H9 (cell line): ENCODE data around the gene MUCL3. TPM values are rescaled to one million over a fixed set of nuclear protein-coding genes. Genes with fewer than 3 reads are reported as not detected.

ENCODE experiments used
- DNase-seq: peaks from one replicate; pipeline ENCODE4 v3.0.0-alpha.2; 2017
- H2AFZ ChIP-seq: one replicate; pipeline ENCODE4 v1.6.1; 2013; ENCODE audit warnings: mild to moderate bottlenecking, low read length, control low read depth, moderate library complexity
- H2AK5ac ChIP-seq: 2 replicates; pipeline ENCODE4 v1.6.1; 2013; ENCODE audit warnings: low read length, control low read depth, mixed read lengths; ENCODE audit not compliant: insufficient read length
- H2BK120ac ChIP-seq: one replicate; pipeline ENCODE4 v1.6.1; 2013; ENCODE audit warnings: low read depth, mild to moderate bottlenecking, low read length, control low read depth, inconsistent platforms; ENCODE audit not compliant: poor library complexity, severe bottlenecking
- H2BK12ac ChIP-seq: 2 replicates; pipeline ENCODE4 v1.6.1; 2013; ENCODE audit warnings: low read length, control low read depth, mixed read lengths, low read depth; ENCODE audit not compliant: insufficient read length
- H2BK15ac ChIP-seq: 2 replicates; pipeline ENCODE4 v1.6.1; 2013; ENCODE audit warnings: low read depth, low read length, control low read depth
- H2BK20ac ChIP-seq: one replicate; pipeline ENCODE4 v1.6.1; 2013; ENCODE audit warnings: low read depth, mild to moderate bottlenecking, low read length, control low read depth, inconsistent platforms; ENCODE audit not compliant: poor library complexity, severe bottlenecking
- H2BK5ac ChIP-seq: 2 replicates; pipeline ENCODE4 v1.6.1; 2013; ENCODE audit warnings: low read length, control low read depth, mixed read lengths; ENCODE audit not compliant: insufficient read length
- H3K14ac ChIP-seq: 2 replicates; pipeline ENCODE4 v1.6.1; 2013; ENCODE audit warnings: low read length, control low read depth; ENCODE audit not compliant: insufficient read depth
- H3K18ac ChIP-seq: 2 replicates; pipeline ENCODE4 v1.6.1; 2013; ENCODE audit warnings: low read depth, mild to moderate bottlenecking, mixed read lengths, low read length, control low read depth; ENCODE audit not compliant: insufficient read length
- H3K23ac ChIP-seq: 2 replicates; pipeline ENCODE4 v1.6.1; 2013; ENCODE audit warnings: low read length, control low read depth, mixed read lengths, low read depth; ENCODE audit not compliant: insufficient read length
- H3K23me2 ChIP-seq: 2 replicates; pipeline ENCODE4 v1.6.1; 2013; ENCODE audit warnings: low read depth, mild to moderate bottlenecking, mixed read lengths, low read length, control low read depth; ENCODE audit not compliant: insufficient read length, poor library complexity, severe bottlenecking
- H3K27ac ChIP-seq: 2 replicates; pipeline ENCODE4 v1.5.1; 2013; ENCODE audit warnings: low read length, control low read depth, mixed read lengths, low read depth; ENCODE audit not compliant: insufficient read length
- H3K27me3 ChIP-seq: 2 replicates; pipeline ENCODE4 v1.6.1; 2013; ENCODE audit warnings: low read length, control low read depth, inconsistent platforms; ENCODE audit not compliant: insufficient read depth
- H3K4ac ChIP-seq: 2 replicates; pipeline ENCODE4 v1.6.1; 2013; ENCODE audit warnings: low read depth, mild to moderate bottlenecking, control low read depth, inconsistent platforms, low read length, moderate library complexity
- H3K4me1 ChIP-seq: 2 replicates; pipeline ENCODE4 v1.6.1; 2013; ENCODE audit warnings: low read length, control low read depth, inconsistent platforms; ENCODE audit not compliant: insufficient read depth
- H3K4me2 ChIP-seq: 2 replicates; pipeline ENCODE4 v1.6.1; 2013; ENCODE audit warnings: low read length, control low read depth, mixed read lengths; ENCODE audit not compliant: insufficient read length, insufficient read depth
- H3K56ac ChIP-seq: 2 replicates; pipeline ENCODE4 v1.6.1; 2013; ENCODE audit warnings: low read depth, mild to moderate bottlenecking, mixed read lengths, low read length, control low read depth; ENCODE audit not compliant: insufficient read length
- H3K79me1 ChIP-seq: 2 replicates; pipeline ENCODE4 v1.6.1; 2013; ENCODE audit warnings: low read depth, mild to moderate bottlenecking, moderate library complexity, low read length, control low read depth, inconsistent platforms; ENCODE audit not compliant: insufficient read depth, poor library complexity, severe bottlenecking
- H3K79me2 ChIP-seq: 2 replicates; pipeline ENCODE4 v1.6.1; 2013; ENCODE audit warnings: low read length, control low read depth, inconsistent platforms; ENCODE audit not compliant: insufficient read depth
- H3K9ac ChIP-seq: 2 replicates; pipeline ENCODE4 v1.6.1; 2013; ENCODE audit warnings: low read length, control low read depth, mixed read lengths; ENCODE audit not compliant: insufficient read length; ENCODE audit errors: extremely low read depth
- H3K9me3 ChIP-seq: one replicate; pipeline ENCODE4 v1.6.1; 2013; ENCODE audit warnings: low read depth, low read length, inconsistent platforms; ENCODE audit not compliant: control insufficient read depth
- H3T11ph ChIP-seq: one replicate; pipeline ENCODE4 v1.6.1; 2013; ENCODE audit warnings: mild to moderate bottlenecking, low read length, control low read depth, inconsistent platforms
- H4K20me1 ChIP-seq: one replicate; pipeline ENCODE4 v1.6.1; 2013; ENCODE audit not compliant: control insufficient read depth, insufficient read length, insufficient read depth
- H4K5ac ChIP-seq: 2 replicates; pipeline ENCODE4 v1.6.1; 2013; ENCODE audit warnings: low read depth, mild to moderate bottlenecking, mixed read lengths, low read length, control low read depth; ENCODE audit not compliant: insufficient read length
- H4K8ac ChIP-seq: replicated peaks from 2 replicates; pipeline ENCODE4 v1.6.1; 2013; ENCODE audit warnings: low read length, control low read depth, mixed read lengths, low read depth; ENCODE audit not compliant: insufficient read length
- H4K91ac ChIP-seq: 2 replicates; pipeline ENCODE4 v1.6.1; 2013; ENCODE audit warnings: low read depth, mild to moderate bottlenecking, moderate library complexity, mixed read lengths, low read length, control low read depth; ENCODE audit not compliant: insufficient read length
- H3K27ac Mint-ChIP-seq, 3 experiments: 2 replicates in 2 of 3; 3 replicates in 1 of 3; pipeline ENCODE4 v1.8.0; 2020 to 2021; ENCODE audit warnings: mixed read lengths in 3 of 3, mild to moderate bottlenecking in 1 of 3, moderate library complexity in 1 of 3
- H3K27me3 Mint-ChIP-seq: 2 replicates; pipeline ENCODE4 v1.8.0; 2021; ENCODE audit warnings: low read depth, mild to moderate bottlenecking, moderate library complexity, mixed read lengths
- H3K36me3 Mint-ChIP-seq, 3 experiments: 2 replicates in 2 of 3; 3 replicates in 1 of 3; pipeline ENCODE4 v1.8.0; 2020 to 2021; ENCODE audit warnings: low read depth in 3 of 3, mixed read lengths in 3 of 3; ENCODE audit not compliant: insufficient read depth in 1 of 3
- H3K4me1 Mint-ChIP-seq, 2 experiments: 2 replicates each; pipeline ENCODE4 v1.8.0; 2020; ENCODE audit warnings: mixed read lengths in 2 of 2
- H3K4me3 Mint-ChIP-seq, 2 experiments: 2 replicates in 1 of 2; 3 replicates in 1 of 2; pipeline ENCODE4 v1.8.0; 2020 to 2021; ENCODE audit warnings: mild to moderate bottlenecking in 2 of 2, mixed read lengths in 2 of 2, moderate library complexity in 1 of 2
- H3K9me3 Mint-ChIP-seq, 2 experiments: 2 replicates in 1 of 2; 3 replicates in 1 of 2; pipeline ENCODE4 v1.8.0; 2020; ENCODE audit warnings: mild to moderate bottlenecking in 2 of 2, mixed read lengths in 2 of 2, moderate library complexity in 1 of 2
- WGBS: extraction: QIAGEN DNeasy Blood & Tissue Kit; methylation state at CpG from one replicate; pipeline ENCODE4 v1.1.7; 2013; ENCODE audit warnings: missing lambda C conversion rate, low lambda C conversion rate, mixed read lengths; ENCODE audit not compliant: insufficient read length; ENCODE audit errors: extremely low coverage; 5-methylcytosine and 5-hydroxymethylcytosine counted together
- total RNA-seq: library from RNA; stranded (reverse); gene quantifications from 2 replicates; pipeline ENCODE4 v1.2.1, GENCODE V29; 2021
- TF ChIP-seq, protein P1 (sequence below): fragments of 200-600 bp; sonication (generic); conservative IDR thresholded peaks from 3 replicates; pipeline ENCODE4 v1.8.0; 2021; ENCODE audit warnings: antibody characterized with exemption, mild to moderate bottlenecking

The MUCL3 gene
- total RNA-seq, 1 experiment from 2014 or later, result 0.15 TPM

DNA sequence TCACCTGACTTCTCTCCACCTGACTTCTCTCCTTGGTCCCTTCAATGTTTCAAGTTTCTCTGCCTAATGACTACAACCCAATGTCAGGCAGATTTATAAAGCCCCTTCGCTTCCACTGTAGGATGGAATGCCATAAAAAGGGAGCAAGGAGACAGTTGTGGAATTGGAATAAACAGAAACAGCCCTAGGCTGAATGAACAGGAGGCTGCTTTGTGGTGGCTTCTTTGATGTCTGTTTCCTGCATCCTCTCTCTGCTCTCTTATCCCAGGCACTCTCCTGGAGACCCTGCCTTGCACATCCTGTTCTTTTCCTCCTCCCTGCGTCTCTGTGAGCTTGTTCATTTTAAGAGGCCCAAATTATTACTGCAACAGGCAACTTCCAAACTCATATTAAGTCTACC is 16.9 kb downstream of the MUCL3 start:
- Histone ChIP-seq H4K91ac (no peak overlapping the region), H2BK12ac (no peak overlapping the region), H3K4ac (no peak overlapping the region), H2AK5ac (no peak overlapping the region), H4K20me1 (no peaks in the 10 kb centered on the region), H4K5ac (no peak overlapping the region), H3K79me1 (no peaks in the 10 kb centered on the region), H2BK20ac (no peak overlapping the region), H3K9me3 (no peaks in the 10 kb centered on the region), H2AFZ (no peak overlapping the region), H3K14ac (no peak overlapping the region), H3K18ac (no peak overlapping the region), H3K23me2 (peaks cover 5% of the 10 kb centered on the region), H3K56ac (no peak overlapping the region), H3T11ph (no peak overlapping the region), H3K4me1 (no peaks in the 10 kb centered on the region), H3K4me2 (no peak overlapping the region), H2BK15ac (no peak overlapping the region), H3K79me2 (no peaks in the 10 kb centered on the region), H3K9ac (no peak overlapping the region), H3K23ac (no peak overlapping the region), H2BK120ac (no peak overlapping the region), H3K27ac (no peak overlapping the region), H4K8ac (no peak overlapping the region), H3K27me3 (no peaks in the 10 kb centered on the region; the same call in 1 of the 2 replicates), H2BK5ac (no peak overlapping the region)
- no peak overlapping the region for H3K27ac Mint-ChIP-seq
- no peaks in the 10 kb centered on the region; a peak in 1 of 5 replicates for H3K9me3 Mint-ChIP-seq
- no peak overlapping the region for H3K4me3 Mint-ChIP-seq
- DNase-seq, result no peak
- peaks cover 18 to 26% of the 10 kb centered on the region in 2 experiments for H3K4me1 Mint-ChIP-seq
- H3K27me3 Mint-ChIP-seq, result peaks cover 53% of the 10 kb centered on the region
- TF ChIP-seq, protein P1, sequence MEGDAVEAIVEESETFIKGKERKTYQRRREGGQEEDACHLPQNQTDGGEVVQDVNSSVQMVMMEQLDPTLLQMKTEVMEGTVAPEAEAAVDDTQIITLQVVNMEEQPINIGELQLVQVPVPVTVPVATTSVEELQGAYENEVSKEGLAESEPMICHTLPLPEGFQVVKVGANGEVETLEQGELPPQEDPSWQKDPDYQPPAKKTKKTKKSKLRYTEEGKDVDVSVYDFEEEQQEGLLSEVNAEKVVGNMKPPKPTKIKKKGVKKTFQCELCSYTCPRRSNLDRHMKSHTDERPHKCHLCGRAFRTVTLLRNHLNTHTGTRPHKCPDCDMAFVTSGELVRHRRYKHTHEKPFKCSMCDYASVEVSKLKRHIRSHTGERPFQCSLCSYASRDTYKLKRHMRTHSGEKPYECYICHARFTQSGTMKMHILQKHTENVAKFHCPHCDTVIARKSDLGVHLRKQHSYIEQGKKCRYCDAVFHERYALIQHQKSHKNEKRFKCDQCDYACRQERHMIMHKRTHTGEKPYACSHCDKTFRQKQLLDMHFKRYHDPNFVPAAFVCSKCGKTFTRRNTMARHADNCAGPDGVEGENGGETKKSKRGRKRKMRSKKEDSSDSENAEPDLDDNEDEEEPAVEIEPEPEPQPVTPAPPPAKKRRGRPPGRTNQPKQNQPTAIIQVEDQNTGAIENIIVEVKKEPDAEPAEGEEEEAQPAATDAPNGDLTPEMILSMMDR, result no peak
- no CpG with 5 or more reads among the region's 2 CpGs for WGBS
- no peaks in the 10 kb centered on the region for H3K36me3 Mint-ChIP-seq
